ENCODE results near the gene SPECC1.

DNA sequence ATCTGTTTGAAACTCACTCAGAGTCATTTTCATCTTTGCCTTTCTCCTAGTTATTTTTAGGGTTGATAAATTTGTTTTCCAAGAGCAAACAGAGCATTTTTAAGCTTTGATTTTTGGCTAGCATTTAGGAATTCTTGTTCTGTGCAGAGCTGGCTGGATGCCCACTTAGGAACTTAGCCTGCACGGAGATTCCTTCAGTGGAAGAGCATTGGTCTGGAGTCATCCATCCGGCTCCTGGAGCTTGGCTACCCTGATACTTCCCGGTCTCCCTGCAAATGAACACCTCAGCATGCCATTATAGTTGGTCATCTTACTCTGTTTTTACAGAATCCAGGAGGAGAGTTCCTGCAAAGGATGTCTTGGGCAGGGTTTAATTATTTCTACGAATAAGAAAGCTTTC is 57.1 kb downstream of the SPECC1 start:
- TF ChIP-seq, protein P1, sequence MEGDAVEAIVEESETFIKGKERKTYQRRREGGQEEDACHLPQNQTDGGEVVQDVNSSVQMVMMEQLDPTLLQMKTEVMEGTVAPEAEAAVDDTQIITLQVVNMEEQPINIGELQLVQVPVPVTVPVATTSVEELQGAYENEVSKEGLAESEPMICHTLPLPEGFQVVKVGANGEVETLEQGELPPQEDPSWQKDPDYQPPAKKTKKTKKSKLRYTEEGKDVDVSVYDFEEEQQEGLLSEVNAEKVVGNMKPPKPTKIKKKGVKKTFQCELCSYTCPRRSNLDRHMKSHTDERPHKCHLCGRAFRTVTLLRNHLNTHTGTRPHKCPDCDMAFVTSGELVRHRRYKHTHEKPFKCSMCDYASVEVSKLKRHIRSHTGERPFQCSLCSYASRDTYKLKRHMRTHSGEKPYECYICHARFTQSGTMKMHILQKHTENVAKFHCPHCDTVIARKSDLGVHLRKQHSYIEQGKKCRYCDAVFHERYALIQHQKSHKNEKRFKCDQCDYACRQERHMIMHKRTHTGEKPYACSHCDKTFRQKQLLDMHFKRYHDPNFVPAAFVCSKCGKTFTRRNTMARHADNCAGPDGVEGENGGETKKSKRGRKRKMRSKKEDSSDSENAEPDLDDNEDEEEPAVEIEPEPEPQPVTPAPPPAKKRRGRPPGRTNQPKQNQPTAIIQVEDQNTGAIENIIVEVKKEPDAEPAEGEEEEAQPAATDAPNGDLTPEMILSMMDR (IDR thresholded peaks at IDR 0.05) = no peak
- TF ChIP-seq POLR2A (IDR thresholded peaks at IDR 0.05) = no peak
